Ascending aorta (tissue), 2 donors: ENCODE measurements around the gene SUSD5. TPM values are rescaled to one million over a fixed set of nuclear protein-coding genes. Genes with fewer than 3 reads are reported as not detected.

ENCODE experiments used
- DNase-seq, 2 donors: peaks; one replicate each; pipeline ENCODE4 v3.0.0-alpha.2; 2019; ENCODE audit warnings: low spot score in 2 of 2
- H3K27ac ChIP-seq, 2 donors: fragments of 200-600 bp; sonication (generic); one replicate each; pipeline ENCODE4 v1.5.1; 2016 to 2017; ENCODE audit warnings: mild to moderate bottlenecking in 1 of 2
- H3K27me3 ChIP-seq: fragments of 200-600 bp; sonication (generic); one replicate; pipeline ENCODE4 v1.5.1; 2017
- H3K36me3 ChIP-seq, 2 donors: fragments of 200-600 bp; sonication (generic); one replicate each; pipeline ENCODE4 v1.5.1; 2016
- H3K4me1 ChIP-seq, 2 donors: fragments of 200-600 bp; sonication (generic); one replicate each; pipeline ENCODE4 v1.5.1; 2016 to 2017; ENCODE audit warnings: mild to moderate bottlenecking in 1 of 2
- H3K4me3 ChIP-seq, 2 donors: fragments of 200-600 bp; sonication (generic); one replicate each; pipeline ENCODE4 v1.5.1; 2016 to 2017; ENCODE audit warnings: mild to moderate bottlenecking in 1 of 2
- H3K9me3 ChIP-seq, 2 donors: fragments of 200-600 bp; sonication (generic); one replicate each; pipeline ENCODE4 v1.5.1; 2016
- intact Hi-C: fragments of 100-400 bp; cut with DNase I; formaldehyde crosslinking; loops from one replicate; pipeline ENCODE4 v1.15.1; 2023
- total RNA-seq: library from RNA; depleted of rRNA; stranded (reverse); fragments of >200 nt; gene quantifications from one replicate; pipeline ENCODE4 v1.1.0, GENCODE V29; 2016
- TF ChIP-seq, protein P1 (sequence below), 3 experiments: fragments of 200-600 bp in 2 of 3; fragments of 450-650 bp in 1 of 3; sonication (generic) in 2 of 3; IDR thresholded peaks; one replicate each; pipeline ENCODE4 v1.5.1; 2016 to 2019; ENCODE audit warnings: antibody characterized with exemption in 3 of 3, mild to moderate bottlenecking in 1 of 3, moderate library complexity in 1 of 3

SUSD5 gene
- total RNA-seq, 1 donor from 2014 or later = 68.0 TPM

GRCh38 chr3:33174095-33174494, 44.5 kb downstream of the SUSD5 start:
- H3K27ac ChIP-seq = peak overlapping the region; percentile 71 to 74
- no peaks in the 10 kb centered on the region for H3K9me3 ChIP-seq
- no peak overlapping the region for H3K4me3 ChIP-seq
- H3K36me3 ChIP-seq = peaks cover 9 to 18% of the 10 kb centered on the region in 2 donors
- DNase-seq = no peak
- peaks cover 0 to 35% of the 10 kb centered on the region in 2 donors for H3K4me1 ChIP-seq
- no peaks in the 10 kb centered on the region for H3K27me3 ChIP-seq
- intact Hi-C loops = no loop called here
- TF ChIP-seq, protein P1, sequence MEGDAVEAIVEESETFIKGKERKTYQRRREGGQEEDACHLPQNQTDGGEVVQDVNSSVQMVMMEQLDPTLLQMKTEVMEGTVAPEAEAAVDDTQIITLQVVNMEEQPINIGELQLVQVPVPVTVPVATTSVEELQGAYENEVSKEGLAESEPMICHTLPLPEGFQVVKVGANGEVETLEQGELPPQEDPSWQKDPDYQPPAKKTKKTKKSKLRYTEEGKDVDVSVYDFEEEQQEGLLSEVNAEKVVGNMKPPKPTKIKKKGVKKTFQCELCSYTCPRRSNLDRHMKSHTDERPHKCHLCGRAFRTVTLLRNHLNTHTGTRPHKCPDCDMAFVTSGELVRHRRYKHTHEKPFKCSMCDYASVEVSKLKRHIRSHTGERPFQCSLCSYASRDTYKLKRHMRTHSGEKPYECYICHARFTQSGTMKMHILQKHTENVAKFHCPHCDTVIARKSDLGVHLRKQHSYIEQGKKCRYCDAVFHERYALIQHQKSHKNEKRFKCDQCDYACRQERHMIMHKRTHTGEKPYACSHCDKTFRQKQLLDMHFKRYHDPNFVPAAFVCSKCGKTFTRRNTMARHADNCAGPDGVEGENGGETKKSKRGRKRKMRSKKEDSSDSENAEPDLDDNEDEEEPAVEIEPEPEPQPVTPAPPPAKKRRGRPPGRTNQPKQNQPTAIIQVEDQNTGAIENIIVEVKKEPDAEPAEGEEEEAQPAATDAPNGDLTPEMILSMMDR (IDR thresholded peaks at IDR 0.05) = no peak

GRCh38 chr3:33173672-33174071, 44.9 kb downstream of the SUSD5 start:
- TF ChIP-seq, protein P1 (IDR thresholded peaks at IDR 0.05) = no peak
- DNase-seq = no peak
- H3K9me3 ChIP-seq = no peaks in the 10 kb centered on the region
- H3K4me3 ChIP-seq = no peak overlapping the region
- intact Hi-C loops = no loop called here
- peak overlapping the region; percentile 71 to 74 for H3K27ac ChIP-seq
- peaks cover 0 to 39% of the 10 kb centered on the region in 2 donors for H3K4me1 ChIP-seq
- peaks cover 9 to 18% of the 10 kb centered on the region in 2 donors for H3K36me3 ChIP-seq
- H3K27me3 ChIP-seq = no peaks in the 10 kb centered on the region

DNA sequence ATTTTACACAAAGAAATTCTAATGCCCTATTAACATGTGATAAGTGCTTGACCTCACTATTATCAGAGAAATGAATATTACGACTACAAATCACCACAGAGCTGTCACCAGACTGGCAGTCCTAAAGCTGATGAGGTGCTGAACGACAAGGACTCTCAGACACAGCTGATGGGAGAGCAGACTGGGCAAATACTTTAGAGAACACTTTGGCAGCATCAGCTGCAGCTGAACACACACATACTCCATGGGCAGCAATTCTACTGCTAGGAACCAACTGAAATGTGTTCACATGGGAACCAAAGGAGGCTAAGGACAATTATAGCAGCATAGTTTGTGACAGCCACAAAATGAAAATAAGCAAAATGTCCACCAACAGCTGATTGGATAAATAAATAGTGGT, 45.5 kb downstream of the SUSD5 start:
- Histone ChIP-seq H3K9me3 (no peaks in the 10 kb centered on the region), H3K4me3 (no peak overlapping the region), H3K27ac (peak overlapping the region; percentile 71 to 74), H3K27me3 (no peaks in the 10 kb centered on the region), H3K36me3 (peaks cover 9 to 18% of the 10 kb centered on the region in 2 donors), H3K4me1 (peaks cover 0 to 42% of the 10 kb centered on the region in 2 donors)
- DNase-seq = no peak
- TF ChIP-seq, protein P1 (IDR thresholded peaks at IDR 0.05) = no peak
- intact Hi-C loops = no loop called here

DNA sequence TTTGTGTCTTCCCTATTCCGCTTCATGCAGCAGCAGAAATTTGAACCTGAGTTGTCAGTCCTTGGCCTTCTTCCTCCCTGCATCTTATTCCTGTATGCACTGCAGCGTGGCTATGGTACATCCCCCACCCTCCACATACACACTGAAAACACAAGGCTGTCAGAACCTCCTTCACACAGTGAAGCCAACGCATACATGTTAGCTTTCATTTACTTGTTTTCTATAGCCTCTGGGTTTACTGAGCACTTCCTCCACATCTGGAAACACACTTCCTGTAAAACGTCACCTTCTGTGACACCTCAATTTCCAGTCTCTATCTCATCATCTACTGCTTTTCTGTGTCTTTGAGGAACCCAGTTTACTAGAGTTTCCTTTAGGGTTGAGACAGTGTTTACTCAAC, 47.0 kb downstream of the SUSD5 start:
- Histone ChIP-seq H3K36me3 (peaks cover 9 to 18% of the 10 kb centered on the region in 2 donors), H3K27ac (peak overlapping the region; percentile 74 to 75), H3K4me3 (no peak overlapping the region), H3K4me1 (peaks cover 10 to 57% of the 10 kb centered on the region in 2 donors), H3K27me3 (no peaks in the 10 kb centered on the region), H3K9me3 (no peaks in the 10 kb centered on the region)
- DNase-seq = no peak
- intact Hi-C loops = no loop called here
- TF ChIP-seq, protein P1 (IDR thresholded peaks at IDR 0.05) = no peak

DNA sequence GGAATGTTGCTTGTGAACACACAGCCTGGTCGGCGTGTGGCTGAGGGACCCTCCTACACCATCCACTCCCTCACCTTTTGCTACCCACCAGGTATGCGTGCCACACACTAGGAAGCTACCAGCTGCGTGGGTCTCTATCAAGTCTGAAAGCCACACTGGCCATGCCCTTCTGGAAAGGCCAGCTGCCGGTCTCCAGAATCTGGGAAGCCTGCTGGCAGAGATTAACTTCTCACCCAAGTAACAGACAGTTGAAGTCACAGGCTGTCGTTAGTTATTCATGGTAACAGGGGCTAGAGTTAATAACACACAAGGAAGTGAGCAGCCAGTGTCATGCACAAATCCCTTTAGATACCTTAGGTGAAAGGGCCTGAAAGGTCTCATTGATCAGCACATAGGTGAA, 48.1 kb downstream of the SUSD5 start:
- Histone ChIP-seq H3K9me3 (no peaks in the 10 kb centered on the region), H3K27me3 (no peaks in the 10 kb centered on the region), H3K36me3 (peaks cover 9 to 18% of the 10 kb centered on the region in 2 donors), H3K27ac (peak overlapping the region; percentile 75 to 80), H3K4me3 (no peak overlapping the region), H3K4me1 (peaks cover 17 to 66% of the 10 kb centered on the region in 2 donors)
- DNase-seq = no peak
- intact Hi-C loops = no loop called here
- TF ChIP-seq, protein P1 (IDR thresholded peaks at IDR 0.05) = no peak
